ENCODE measurements around the gene UBXN4.
"Not testable (repeated sequence)": the region's sequence is repeated elsewhere in the genome, so short reads cannot be mapped to it uniquely, and the experiment has no call there.

Gene UBXN4

GRCh38 chr2:135741395-135742324, at the start of gene UBXN4:
Gene UBXN4, plus strand, starts transcription at chr2:135741855. Its CDS starts 75 bp downstream, at chr2:135741930.
- peak; percentile 93 to 95 for DNase-seq

- DNase-seq: no peak
Measured at GRCh38 chr2:135694711-135695110, 46.9 kb upstream of the UBXN4 start.

- DNase-seq: no peak
Measured at GRCh38 chr2:135698838-135699237, 42.8 kb upstream of the UBXN4 start.

- no peak for DNase-seq
Measured at GRCh38 chr2:135701442-135701841, 40.2 kb upstream of the UBXN4 start.

GRCh38 chr2:135703300-135703699, 38.4 kb upstream of the UBXN4 start:
- DNase-seq: no peak

GRCh38 chr2:135704075-135704474, 37.6 kb upstream of the UBXN4 start:
- DNase-seq: not testable (repeated sequence)

GRCh38 chr2:135708159-135708558, 33.5 kb upstream of the UBXN4 start:
- DNase-seq: no peak

- peak; percentile 77 to 80 for DNase-seq
Measured at GRCh38 chr2:135709992-135710391, 31.7 kb upstream of the UBXN4 start.

- not testable (repeated sequence) for DNase-seq
Measured at GRCh38 chr2:135715086-135715485, 26.6 kb upstream of the UBXN4 start.

GRCh38 chr2:135728064-135728743, 13.5 kb upstream of the UBXN4 start:
- no peak for DNase-seq

- DNase-seq: no peak
Measured at GRCh38 chr2:135732561-135732960, 9.1 kb upstream of the UBXN4 start.

- DNase-seq: no peak
Measured at GRCh38 chr2:135733045-135733444, 8.6 kb upstream of the UBXN4 start.

- no peak for DNase-seq
Measured at GRCh38 chr2:135736546-135736945, 5.1 kb upstream of the UBXN4 start.

- no peak for DNase-seq
Measured at GRCh38 chr2:135740206-135740605, 1.4 kb upstream of the UBXN4 start.

- DNase-seq: no peak
Measured at GRCh38 chr2:135741043-135741394, 636 bp upstream of the UBXN4 start.

- DNase-seq: peak in 1 of 2 donors; percentile 49
Measured at GRCh38 chr2:135742325-135742757, 686 bp downstream of the UBXN4 start.

- no peak for DNase-seq
Measured at GRCh38 chr2:135743860-135744259, 2.2 kb downstream of the UBXN4 start.

GRCh38 chr2:135744760-135745314, 3.2 kb downstream of the UBXN4 start:
- DNase-seq: peak; percentile 20 to 31

GRCh38 chr2:135745545-135745944, 3.9 kb downstream of the UBXN4 start:
- DNase-seq: no peak

GRCh38 chr2:135755573-135755972, 13.9 kb downstream of the UBXN4 start:
- DNase-seq: no peak

GRCh38 chr2:135756692-135757091, 15.0 kb downstream of the UBXN4 start:
- no peak for DNase-seq

- DNase-seq: no peak
Measured at GRCh38 chr2:135762022-135762421, 20.4 kb downstream of the UBXN4 start.

GRCh38 chr2:135762530-135762929, 20.9 kb downstream of the UBXN4 start:
- no peak for DNase-seq

GRCh38 chr2:135768863-135769262, 27.2 kb downstream of the UBXN4 start:
- DNase-seq: no peak

All from stimulated activated CD4-positive, alpha-beta T cell treated with anti-CD3 and anti-CD28 coated beads, Interleukin-2, amount 100 ng/mL, for 24 hours (primary cell).